Occipital lobe (tissue), 2 donors: ENCODE data around the gene COL9A2. TPM values are rescaled to one million over a fixed set of nuclear protein-coding genes. Genes with fewer than 3 reads are reported as not detected.
A peak's percentile ranks its signal among the peaks of the same experiment; 100 is the strongest.

Source experiments
- DNase-seq: peaks from one replicate; lab custom pipeline; 2025; lab: John Stamatoyannopoulos, UW
- total RNA-seq: library from RNA; depleted of rRNA; stranded (reverse); fragments of >200 nt; gene quantifications from one replicate; pipeline ENCODE4 v1.2.3, GENCODE V29; 2014

Gene COL9A2
- total RNA-seq, 1 donor from 2014 or later = 17.5 TPM

DNA sequence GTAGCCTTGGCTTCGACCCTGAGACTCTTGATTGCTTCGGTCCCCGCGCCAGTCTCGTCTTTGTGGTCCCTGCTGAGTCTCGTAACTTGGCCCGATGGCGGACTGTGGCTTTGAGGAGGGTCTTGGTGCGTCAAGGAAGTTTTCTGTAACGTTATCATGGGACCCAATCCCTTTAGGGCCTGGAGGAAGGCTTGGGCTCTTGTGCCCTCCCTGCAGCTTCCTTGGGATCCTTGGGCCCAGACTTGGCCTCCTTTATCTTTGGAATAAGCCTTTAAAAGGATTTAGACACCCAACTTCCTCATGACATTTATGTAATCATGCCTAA, 58.7 kb downstream of the COL9A2 start:
- DNase-seq = no peak

DNA sequence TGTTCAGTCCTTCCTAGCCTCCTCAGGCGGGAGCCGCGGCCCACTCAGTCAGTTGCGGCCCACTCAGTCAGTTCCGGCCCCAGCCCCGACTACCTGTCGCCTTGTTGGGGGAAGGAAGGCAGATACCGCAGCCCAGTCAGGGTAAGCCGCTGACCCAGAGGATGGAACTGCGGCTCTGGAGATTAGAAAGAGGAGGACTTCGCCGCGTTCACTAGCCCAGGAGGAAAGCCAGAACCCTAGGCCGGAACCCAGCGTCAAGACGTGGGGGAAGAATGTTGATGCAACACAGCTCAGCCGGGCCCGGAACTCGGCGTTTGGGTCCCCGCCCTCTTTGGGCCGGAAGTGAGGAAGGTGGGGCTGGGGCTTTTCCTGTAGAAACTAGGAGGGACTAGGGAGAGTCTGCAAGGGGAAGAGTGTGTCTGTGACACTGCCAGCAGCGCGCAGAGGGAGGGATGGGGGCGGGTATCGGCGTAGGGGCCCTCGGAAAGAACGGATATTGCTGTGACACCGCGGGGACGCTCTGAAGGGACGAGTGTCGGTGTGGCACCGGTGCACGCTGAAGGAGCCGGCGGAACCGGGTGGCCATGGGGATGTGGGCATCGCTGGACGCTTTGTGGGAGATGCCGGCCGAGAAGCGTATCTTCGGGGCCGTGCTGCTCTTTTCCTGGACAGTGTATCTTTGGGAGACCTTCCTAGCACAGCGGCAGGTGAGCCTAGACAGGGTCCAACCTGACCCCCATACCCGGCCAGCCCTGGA, 59.2 kb downstream of the COL9A2 start, which contains the start of gene ZMPSTE24:
Gene ZMPSTE24, plus strand, starts transcription at position 549 of the 757 bp plus-strand sequence. Its CDS starts 36 bp downstream, at position 585.
- DNase-seq = peak; percentile 96

DNA sequence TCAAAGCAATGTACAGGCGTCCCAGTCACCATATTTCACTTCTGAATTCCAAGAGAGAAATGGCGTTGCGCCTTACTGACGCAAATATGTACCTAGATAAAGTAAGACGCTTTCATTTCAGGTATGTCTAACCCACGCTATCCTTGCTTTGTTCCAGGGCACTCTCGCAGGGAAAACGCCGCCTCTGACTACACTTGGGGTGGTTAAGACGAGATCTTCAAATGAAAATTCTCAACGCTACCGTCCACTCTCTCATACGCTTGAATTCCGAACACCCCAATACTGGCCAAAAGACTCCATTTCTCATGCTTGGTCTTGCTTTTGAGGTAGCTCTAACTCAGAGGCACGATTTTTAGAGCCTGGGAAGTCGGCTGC, 59.8 kb downstream of the COL9A2 start:
- DNase-seq = no peak

DNA sequence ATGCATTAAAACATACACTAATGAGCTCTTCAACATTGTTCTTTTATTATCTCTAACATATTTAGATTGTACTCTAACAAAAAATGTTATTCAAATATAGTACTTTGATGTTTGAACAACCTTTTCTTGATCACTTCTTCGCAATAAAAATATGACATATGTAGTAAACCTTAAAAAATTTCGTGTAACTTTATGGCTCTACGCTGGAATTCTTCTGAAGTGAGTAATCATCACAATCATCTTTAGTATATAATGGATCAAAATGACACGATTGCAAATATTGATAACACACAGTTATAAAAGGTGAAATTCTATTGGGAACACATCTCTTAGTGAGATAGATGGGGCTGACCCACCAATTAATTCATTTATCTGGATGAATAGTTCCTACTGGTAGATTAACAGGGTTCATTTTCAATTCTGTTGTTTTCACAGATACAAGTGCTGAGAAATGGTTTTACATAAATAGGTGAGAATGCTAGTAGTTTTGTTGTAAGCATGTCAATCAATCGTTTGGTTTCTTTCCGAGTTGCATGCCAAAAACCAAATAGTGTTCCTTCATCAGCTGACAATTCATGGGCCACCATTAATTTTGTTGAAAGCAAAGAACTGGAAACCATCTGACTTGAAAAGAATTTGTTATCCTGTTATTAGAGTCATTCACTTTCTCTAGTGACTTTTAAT, 60.5 kb downstream of the COL9A2 start:
- no peak for DNase-seq

DNA sequence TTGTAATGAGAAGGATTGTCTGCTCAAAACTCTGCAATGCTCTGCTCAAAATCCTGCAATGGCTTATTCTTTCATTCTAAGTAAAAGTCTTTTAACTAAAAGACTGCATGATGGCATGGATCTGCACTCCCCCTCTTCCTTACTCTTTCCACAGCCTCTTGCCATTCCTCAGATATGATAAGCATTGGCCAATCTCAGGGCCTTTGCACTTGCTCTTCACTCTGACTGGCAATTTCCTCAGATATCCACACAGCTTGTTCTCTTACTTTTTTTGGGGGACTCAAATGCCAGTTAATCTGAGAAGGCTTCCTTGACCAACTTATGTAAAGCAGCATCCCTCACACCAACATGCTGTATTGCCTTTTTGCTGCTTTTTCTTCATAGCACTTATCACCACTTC, 61.9 kb downstream of the COL9A2 start:
- no peak for DNase-seq

DNA sequence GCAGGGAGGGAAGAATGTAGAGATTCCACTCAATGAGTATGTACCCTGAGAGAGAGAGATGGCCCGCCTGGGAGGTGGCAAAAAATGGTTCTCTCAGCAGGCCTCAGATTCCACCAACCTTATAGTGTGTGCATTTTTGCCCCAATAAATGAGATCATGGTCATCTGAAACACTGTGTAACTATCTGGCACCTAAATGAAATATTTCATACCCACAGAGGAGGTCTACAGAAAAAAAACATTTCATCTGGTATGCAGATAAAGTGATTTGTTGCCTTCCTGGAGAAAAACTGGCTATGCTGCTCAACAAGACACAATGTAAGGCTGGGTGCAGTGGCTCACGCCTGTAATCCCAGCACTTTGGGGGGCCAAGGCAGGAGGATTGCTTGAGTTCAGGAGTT, 64.5 kb downstream of the COL9A2 start:
- DNase-seq = no peak

DNA sequence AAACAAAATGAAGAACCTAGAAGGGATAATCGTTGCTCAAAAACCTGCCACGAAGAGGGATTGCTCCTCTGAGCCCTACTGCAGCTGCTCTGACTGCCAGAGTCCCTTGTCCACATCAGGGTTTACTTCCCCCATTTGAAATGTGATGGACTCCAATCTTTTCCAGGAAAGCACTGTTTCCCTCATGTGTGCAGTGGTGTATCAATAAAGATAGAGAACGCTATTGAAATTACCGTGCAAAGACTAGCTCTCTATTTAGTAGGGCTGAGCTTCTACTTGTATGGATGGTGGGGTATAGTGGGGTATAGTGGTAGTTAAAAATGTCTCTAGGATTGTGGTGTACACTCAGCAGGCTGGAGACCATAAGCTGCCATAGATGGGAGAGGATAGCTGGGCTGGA, 65.6 kb downstream of the COL9A2 start:
- DNase-seq = no peak

Other genes with a start within 250 kb of the COL9A2 start
- gene PPT1, start 220.0 kb downstream of the COL9A2 start, total RNA-seq = 41.0 TPM
- gene RLF, start 155.9 kb downstream of the COL9A2 start, total RNA-seq = 101 TPM
- gene TMCO2, start 69.3 kb downstream of the COL9A2 start, total RNA-seq = not detected
- 51.0 TPM for gene ZMPSTE24, start 59.0 kb downstream of the COL9A2 start, total RNA-seq
- 24.6 TPM for gene SMAP2, start 56.4 kb upstream of the COL9A2 start, total RNA-seq
- 22.0 TPM for gene ZFP69B, start 133.2 kb upstream of the COL9A2 start, total RNA-seq
- gene ZFP69, start 160.0 kb upstream of the COL9A2 start, total RNA-seq = 15.1 TPM
- 19.2 TPM for gene EXO5, start 191.5 kb upstream of the COL9A2 start, total RNA-seq
- gene ZNF684, start 214.4 kb upstream of the COL9A2 start, total RNA-seq = 6.1 TPM